Muscle of arm (tissue), 14 donors: ENCODE results near the gene ETNK1. TPM values are rescaled to one million over a fixed set of nuclear protein-coding genes. Genes with fewer than 3 reads are reported as not detected.
"Not testable (repeated sequence)": the region's sequence is repeated elsewhere in the genome, so short reads cannot be mapped to it uniquely, and the experiment has no call there.

ENCODE experiments used
- DNase-seq: peaks from one replicate; pipeline ENCODE4 v3.0.0-alpha.2; 2013
- long read RNA-seq, 11 donors: transcript quantifications; one replicate each; lab custom pipeline, GENCODE V29; 2026
- polyA plus RNA-seq, 12 donors: library from polyadenylated mRNA; unstranded; fragments of 120-200 nt; gene quantifications; one replicate each; pipeline ENCODE4 v1.2.1, GENCODE V29; 2013; ENCODE audit not compliant: insufficient read length in 12 of 12

Gene ETNK1
- 100 to 1,000 TPM in 1 of 12 donors, 10 to 100 TPM in 11; 18.5 to 116 (median 27.1) TPM for polyA plus RNA-seq
- long read RNA-seq, donor 1, full-length matches to known transcripts, result 9 of 25 reads
- long read RNA-seq, donor 1, partial matches to known transcripts, result 16 of 25 reads
- long read RNA-seq, donor 1, other reads (novel, unspliced or antisense), result 0 of 25 reads
- long read RNA-seq, donor 2, full-length matches to known transcripts, result 5 of 5 reads
- long read RNA-seq, donor 2, partial matches to known transcripts, result 0 of 5 reads
- long read RNA-seq, donor 2, other reads (novel, unspliced or antisense), result 0 of 5 reads
- long read RNA-seq, donor 3, full-length matches to known transcripts, result 1 of 1 reads
- long read RNA-seq, donor 3, partial matches to known transcripts, result 0 of 1 reads
- long read RNA-seq, donor 3, other reads (novel, unspliced or antisense), result 0 of 1 reads
- long read RNA-seq, donor 4, full-length matches to known transcripts, result 4 of 4 reads
- long read RNA-seq, donor 4, partial matches to known transcripts, result 0 of 4 reads
- long read RNA-seq, donor 4, other reads (novel, unspliced or antisense), result 0 of 4 reads
- long read RNA-seq, donor 5, result 0 reads
- long read RNA-seq, donor 6, result 0 reads
- long read RNA-seq, donor 7, full-length matches to known transcripts, result 2 of 2 reads
- long read RNA-seq, donor 7, partial matches to known transcripts, result 0 of 2 reads
- long read RNA-seq, donor 7, other reads (novel, unspliced or antisense), result 0 of 2 reads
- long read RNA-seq, donor 8, full-length matches to known transcripts, result 9 of 9 reads
- long read RNA-seq, donor 8, partial matches to known transcripts, result 0 of 9 reads
- long read RNA-seq, donor 8, other reads (novel, unspliced or antisense), result 0 of 9 reads
- long read RNA-seq, donor 9, full-length matches to known transcripts, result 1 of 1 reads
- long read RNA-seq, donor 9, partial matches to known transcripts, result 0 of 1 reads
- long read RNA-seq, donor 9, other reads (novel, unspliced or antisense), result 0 of 1 reads
- long read RNA-seq, donor 10, full-length matches to known transcripts, result 6 of 6 reads
- long read RNA-seq, donor 10, partial matches to known transcripts, result 0 of 6 reads
- long read RNA-seq, donor 10, other reads (novel, unspliced or antisense), result 0 of 6 reads
- long read RNA-seq, donor 11, full-length matches to known transcripts, result 4 of 4 reads
- long read RNA-seq, donor 11, partial matches to known transcripts, result 0 of 4 reads
- long read RNA-seq, donor 11, other reads (novel, unspliced or antisense), result 0 of 4 reads

DNA sequence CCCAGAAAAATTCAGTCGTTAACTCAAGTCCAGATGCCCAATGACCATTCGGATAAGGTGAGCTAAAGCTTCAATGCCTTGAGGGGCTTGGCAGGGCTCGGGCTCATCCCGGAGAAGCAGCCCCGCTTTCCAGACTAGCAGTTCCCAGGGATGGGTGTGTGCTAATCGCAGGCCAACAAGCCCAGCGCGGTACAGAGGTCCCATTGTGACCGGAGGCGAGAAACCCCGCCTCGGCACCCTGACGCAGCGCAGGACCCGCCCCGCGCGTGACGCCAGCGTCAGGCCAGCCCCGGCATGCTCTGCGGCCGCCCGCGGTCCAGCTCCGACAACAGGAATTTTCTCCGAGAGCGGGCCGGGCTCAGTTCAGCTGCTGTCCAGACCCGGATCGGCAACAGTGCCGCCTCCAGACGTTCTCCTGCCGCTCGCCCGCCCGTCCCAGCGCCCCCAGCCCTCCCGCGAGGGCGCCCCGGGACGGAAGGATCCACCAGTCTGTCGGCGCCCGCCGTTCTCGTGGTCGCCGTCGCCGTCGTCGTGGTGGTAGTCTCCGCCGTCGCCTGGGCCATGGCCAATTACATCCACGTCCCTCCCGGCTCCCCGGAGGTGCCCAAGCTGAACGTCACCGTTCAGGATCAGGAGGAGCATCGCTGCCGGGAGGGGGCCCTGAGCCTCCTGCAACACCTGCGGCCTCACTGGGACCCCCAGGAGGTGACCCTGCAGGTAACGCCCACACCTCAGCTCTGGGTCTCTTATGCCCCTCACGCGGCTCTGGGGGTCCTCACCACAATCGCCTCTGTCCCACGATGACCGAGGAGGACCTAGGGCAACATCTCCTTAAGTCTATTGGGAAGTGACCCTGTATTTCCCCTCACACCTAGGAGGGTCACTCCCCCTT is at the start of gene ETNK1:
Gene ETNK1 (plus strand): TSS at position 302 of the 892 bp plus-strand sequence. CDS start 260 bp downstream, at position 562.
- DNase-seq, result peak; percentile 95

GRCh38 chr12:22576065-22576464 is 48.9 kb upstream of the ETNK1 start:
- DNase-seq, result no peak

DNA sequence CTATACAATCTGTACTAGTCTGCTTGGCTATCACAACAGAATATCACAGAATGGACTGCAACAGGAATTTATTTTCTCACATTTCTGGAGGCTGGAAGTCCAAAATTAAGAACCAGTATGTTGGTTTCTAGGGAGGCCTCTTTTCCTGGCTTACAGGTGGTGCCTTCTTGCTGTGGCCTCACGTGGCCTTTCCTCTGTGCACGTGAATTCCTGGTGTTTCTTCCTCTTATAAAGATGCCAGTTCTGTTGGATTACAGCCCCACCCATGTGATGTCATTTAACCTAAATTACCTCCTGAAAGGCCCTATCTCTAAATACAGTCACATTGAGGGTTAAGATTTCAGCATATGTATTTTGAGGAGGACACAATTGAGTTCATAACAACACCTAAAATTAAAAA is 48.5 kb upstream of the ETNK1 start:
- no peak for DNase-seq

GRCh38 chr12:22577667-22578066 is 47.3 kb upstream of the ETNK1 start:
- no peak for DNase-seq

- no peak for DNase-seq
These were observed 46.6 kb upstream of the ETNK1 start for GRCh38 chr12:22578328-22578727.

DNA sequence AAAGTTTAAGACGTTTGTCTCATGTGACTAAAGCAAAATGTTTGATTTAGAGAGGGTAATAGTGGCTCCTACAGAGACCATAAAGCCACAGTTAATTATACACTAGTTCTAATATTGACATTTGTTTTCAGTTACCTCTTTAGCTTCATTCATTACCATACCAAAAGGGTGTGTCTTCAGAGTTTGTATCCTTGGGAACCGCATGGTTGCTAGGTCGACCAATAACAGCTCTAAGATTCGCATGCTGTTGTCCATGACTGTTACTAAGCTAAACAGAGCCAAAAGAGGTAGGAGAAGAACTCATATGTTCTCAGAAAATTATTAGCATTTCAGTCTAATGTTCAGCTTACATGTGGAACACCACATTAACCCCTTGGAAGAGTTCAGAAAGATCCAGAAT is 36.2 kb upstream of the ETNK1 start:
- no peak for DNase-seq

DNA sequence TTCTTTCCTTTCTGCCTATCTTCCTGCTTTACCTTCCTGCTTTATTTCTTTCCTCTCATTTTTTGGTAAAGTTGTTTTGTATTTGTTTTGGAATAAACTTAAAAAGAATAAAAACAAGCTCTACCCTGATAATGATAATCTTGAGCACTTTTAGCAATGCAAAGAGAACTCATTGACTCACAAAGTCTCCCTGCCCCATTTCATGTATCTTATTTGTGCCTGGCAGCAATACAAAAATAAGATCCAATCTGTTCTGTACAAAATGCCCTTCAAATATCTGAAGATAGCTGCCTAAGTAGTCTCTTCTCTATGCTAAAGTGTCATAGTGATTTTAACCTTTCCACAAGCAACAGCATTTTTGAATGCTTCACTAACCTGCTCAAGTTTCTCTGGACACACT is 31.1 kb upstream of the ETNK1 start:
- DNase-seq, result no peak

GRCh38 chr12:22597539-22597938 is 27.4 kb upstream of the ETNK1 start:
- not testable (repeated sequence) for DNase-seq

DNA sequence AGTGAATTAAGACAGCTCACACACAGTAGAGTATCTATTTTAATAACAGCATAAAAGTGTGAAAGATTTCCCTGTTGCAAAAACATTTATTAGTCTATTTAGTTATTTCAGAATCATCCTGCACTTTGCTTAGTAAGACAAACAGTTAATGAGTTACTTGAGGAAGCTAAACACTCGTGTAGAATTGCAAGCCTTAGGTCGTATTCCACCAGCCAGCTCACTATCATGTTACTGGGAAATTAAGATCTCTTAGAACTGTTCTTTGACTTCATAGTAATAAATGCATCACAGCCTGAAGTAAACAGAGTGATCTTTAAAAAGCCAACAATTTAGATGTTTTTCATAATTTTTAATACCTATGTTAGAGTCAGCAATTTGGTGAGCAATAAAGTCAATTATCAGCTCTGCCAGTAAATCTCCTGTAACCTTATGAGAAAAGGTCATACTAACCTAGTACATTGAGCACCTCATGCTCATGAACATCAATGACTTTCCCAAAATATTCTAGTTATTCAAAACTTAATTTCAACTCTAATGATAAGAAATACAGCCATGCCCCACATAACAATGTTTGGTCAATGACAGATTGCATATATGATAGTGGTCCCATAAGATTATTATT is 26.7 kb upstream of the ETNK1 start:
- DNase-seq, result no peak

GRCh38 chr12:22598763-22599161 is 26.2 kb upstream of the ETNK1 start:
- DNase-seq, result no peak

DNA sequence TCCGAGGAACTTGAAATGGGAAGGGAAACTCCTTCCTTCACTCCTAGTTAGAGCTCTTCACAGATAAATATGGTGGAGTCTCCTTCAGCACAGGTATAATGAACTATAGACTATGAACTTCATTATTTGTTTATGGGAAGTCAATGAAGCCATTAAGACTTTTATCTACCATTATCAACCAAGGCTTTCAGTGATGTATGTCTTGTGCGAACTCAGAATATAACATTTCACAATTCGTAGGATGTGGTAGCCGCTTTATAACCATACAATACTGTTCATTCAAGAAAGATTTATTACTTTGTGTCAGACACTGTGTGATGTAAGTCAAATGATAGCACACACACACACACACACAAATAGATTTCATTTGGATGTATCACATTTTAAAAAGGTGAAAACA is 24.8 kb upstream of the ETNK1 start:
- DNase-seq, result no peak

DNA sequence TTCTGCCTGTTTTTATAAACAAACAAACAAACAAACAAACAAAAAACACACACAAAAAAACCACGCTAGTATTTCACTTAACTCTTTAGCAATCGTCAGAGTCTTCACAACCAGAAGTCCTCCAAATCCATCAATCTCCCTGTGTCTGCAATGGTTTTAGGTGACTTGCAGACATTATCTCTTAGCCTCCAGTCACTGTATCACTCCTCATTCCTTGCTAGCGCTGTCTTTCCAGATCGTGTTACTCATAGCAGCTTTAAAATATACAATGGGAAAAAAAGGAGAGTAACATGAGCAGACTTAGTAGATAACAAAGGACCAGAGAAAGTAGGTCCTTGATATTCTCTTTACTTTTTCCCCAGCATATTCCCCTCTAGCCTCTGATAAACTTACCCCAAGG is 15.5 kb upstream of the ETNK1 start:
- DNase-seq, result no peak

GRCh38 chr12:22610131-22610530 is 14.8 kb upstream of the ETNK1 start:
- DNase-seq, result no peak

GRCh38 chr12:22612822-22613221 is 12.1 kb upstream of the ETNK1 start:
- DNase-seq, result not testable (repeated sequence)

DNA sequence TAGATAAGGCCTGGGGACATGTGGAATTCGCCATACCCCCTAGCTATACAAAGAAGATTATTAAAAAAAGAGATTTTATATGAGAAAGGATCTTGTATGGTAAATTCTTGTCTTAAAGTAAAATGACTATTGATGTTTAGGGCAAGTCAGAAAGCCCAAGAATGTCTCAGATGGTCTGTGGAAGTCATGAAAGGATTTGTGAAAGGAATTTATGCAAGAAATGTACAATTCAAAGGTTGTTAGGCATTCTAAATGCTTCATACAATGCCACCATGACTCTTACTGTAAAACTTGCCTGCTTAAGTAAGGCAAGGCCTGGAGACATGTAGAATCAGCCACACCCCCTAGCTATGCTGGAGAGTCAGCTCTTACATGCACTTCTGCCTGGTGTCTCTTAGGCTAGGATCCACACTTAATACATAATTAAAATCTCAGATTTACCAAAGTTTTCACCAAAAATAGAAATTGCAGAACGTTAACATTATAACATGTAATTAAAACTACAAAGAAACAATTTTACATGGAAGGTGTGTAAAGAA is 8.9 kb upstream of the ETNK1 start:
- DNase-seq, result no peak

DNA sequence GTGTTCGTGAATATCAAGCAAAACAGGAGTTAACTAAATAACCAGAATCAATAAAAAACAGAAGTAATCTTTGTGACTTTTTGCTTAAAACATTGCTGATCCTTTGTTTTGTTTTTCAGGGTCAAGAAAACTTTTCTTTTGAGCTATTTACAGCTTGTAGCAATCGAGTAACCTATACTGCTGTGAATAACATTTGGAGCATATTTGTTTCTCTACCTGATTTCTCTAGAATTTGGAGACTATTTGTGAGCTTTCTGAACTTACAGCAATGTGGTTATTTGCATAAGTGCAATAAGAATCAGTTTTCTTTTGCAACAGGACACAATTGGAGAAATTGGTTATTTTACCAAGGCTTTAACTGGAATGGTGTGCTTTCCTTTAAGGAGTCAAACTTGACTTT is 7.3 kb upstream of the ETNK1 start:
- no peak for DNase-seq

- no peak for DNase-seq
These were observed 462 bp upstream of the ETNK1 start for GRCh38 chr12:22624548-22624869.

- DNase-seq, result peak; percentile 60
These were observed 857 bp downstream of the ETNK1 start for GRCh38 chr12:22625762-22626294.

GRCh38 chr12:22626406-22626805 is 1.4 kb downstream of the ETNK1 start:
- peak; percentile 12 for DNase-seq

DNA sequence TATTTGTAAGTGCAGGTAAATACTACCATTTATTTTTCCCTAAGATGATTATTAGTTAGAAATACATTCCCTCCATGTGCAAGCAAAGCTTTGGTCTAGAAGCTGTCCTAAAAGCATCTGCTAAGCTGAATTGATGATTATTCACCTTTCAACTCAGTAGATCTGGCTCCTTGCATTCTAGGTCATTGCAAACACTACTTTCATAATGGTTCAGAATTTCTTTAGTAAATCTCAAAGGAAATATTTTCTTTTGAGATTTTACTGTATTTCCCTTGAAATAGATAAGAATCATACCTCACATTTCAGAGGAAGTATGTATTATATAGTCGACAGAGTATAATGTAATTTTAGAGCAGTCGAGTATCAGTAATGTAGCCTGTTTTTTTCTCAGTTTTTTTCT is 2.4 kb downstream of the ETNK1 start:
- DNase-seq, result no peak
